ENCODE results near the gene FBN2. TPM values are rescaled to one million over a fixed set of nuclear protein-coding genes. Genes with fewer than 3 reads are reported as not detected.

Gene FBN2
- total RNA-seq, 1 donor from 2014 or later: 6.6 TPM

- Mint-ChIP-seq H3K27me3 (no peaks in the 10 kb centered on the region), H3K9me3 (ENCODE audit: low read depth) (peaks cover 4% of the 10 kb centered on the region), H3K4me3 (ENCODE audit: low read depth) (no peak overlapping the region), H3K36me3 (ENCODE audit: insufficient read depth) (no peaks in the 10 kb centered on the region), H3K4me1 (ENCODE audit: low read depth) (no peaks in the 10 kb centered on the region), H3K27ac (no peak overlapping the region)
- no peak for DNase-seq (ENCODE audit: low spot score, unreplicated experiment)
- no peak for TF ChIP-seq CTCF (IDR thresholded peaks at IDR 0.05; ENCODE audit: unreplicated experiment)
Measured at GRCh38 chr5:128414469-128414868, 123.6 kb downstream of the FBN2 start.

GRCh38 chr5:128413356-128413755, 124.7 kb downstream of the FBN2 start:
- no peaks in the 10 kb centered on the region for H3K4me1 Mint-ChIP-seq (ENCODE audit: low read depth)
- no peak overlapping the region for H3K27ac Mint-ChIP-seq
- no peaks in the 10 kb centered on the region for H3K36me3 Mint-ChIP-seq (ENCODE audit: insufficient read depth)
- no peak overlapping the region for H3K4me3 Mint-ChIP-seq (ENCODE audit: low read depth)
- no peaks in the 10 kb centered on the region for H3K27me3 Mint-ChIP-seq
- no peak for TF ChIP-seq CTCF (IDR thresholded peaks at IDR 0.05; ENCODE audit: unreplicated experiment)
- no peak for DNase-seq (ENCODE audit: low spot score, unreplicated experiment)
- H3K9me3 Mint-ChIP-seq (ENCODE audit: low read depth): peaks cover 4% of the 10 kb centered on the region

GRCh38 chr5:128412145-128412930, 125.7 kb downstream of the FBN2 start:
- Mint-ChIP-seq H3K27ac (no peak overlapping the region), H3K4me1 (ENCODE audit: low read depth) (no peaks in the 10 kb centered on the region), H3K36me3 (ENCODE audit: insufficient read depth) (no peaks in the 10 kb centered on the region), H3K27me3 (no peaks in the 10 kb centered on the region), H3K9me3 (ENCODE audit: low read depth) (peaks cover 4% of the 10 kb centered on the region), H3K4me3 (ENCODE audit: low read depth) (no peak overlapping the region)
- no peak for DNase-seq (ENCODE audit: low spot score, unreplicated experiment)
- TF ChIP-seq CTCF (IDR thresholded peaks at IDR 0.05; ENCODE audit: unreplicated experiment): no peak

- no peak for TF ChIP-seq CTCF (IDR thresholded peaks at IDR 0.05; ENCODE audit: unreplicated experiment)
- H3K27ac Mint-ChIP-seq: no peak overlapping the region
- H3K36me3 Mint-ChIP-seq (ENCODE audit: insufficient read depth): no peaks in the 10 kb centered on the region
- H3K4me3 Mint-ChIP-seq (ENCODE audit: low read depth): no peak overlapping the region
- DNase-seq (ENCODE audit: low spot score, unreplicated experiment): no peak
- H3K4me1 Mint-ChIP-seq (ENCODE audit: low read depth): no peaks in the 10 kb centered on the region
- H3K27me3 Mint-ChIP-seq: no peaks in the 10 kb centered on the region
- H3K9me3 Mint-ChIP-seq (ENCODE audit: low read depth): no peaks in the 10 kb centered on the region
Measured at GRCh38 chr5:128409166-128409800, 128.8 kb downstream of the FBN2 start.

GRCh38 chr5:128408622-128409021, 129.4 kb downstream of the FBN2 start:
- Mint-ChIP-seq H3K9me3 (ENCODE audit: low read depth) (no peaks in the 10 kb centered on the region), H3K4me3 (ENCODE audit: low read depth) (no peak overlapping the region), H3K27me3 (no peaks in the 10 kb centered on the region), H3K36me3 (ENCODE audit: insufficient read depth) (no peaks in the 10 kb centered on the region), H3K27ac (no peak overlapping the region), H3K4me1 (ENCODE audit: low read depth) (no peaks in the 10 kb centered on the region)
- TF ChIP-seq CTCF (IDR thresholded peaks at IDR 0.05; ENCODE audit: unreplicated experiment): no peak
- DNase-seq (ENCODE audit: low spot score, unreplicated experiment): no peak
